H9 (cell line): ENCODE data around the gene DOCK9. TPM values are rescaled to one million over a fixed set of nuclear protein-coding genes. Genes with fewer than 3 reads are reported as not detected.

Source experiments
- DNase-seq: peaks from one replicate; pipeline ENCODE4 v3.0.0-alpha.2; 2017
- H2AFZ ChIP-seq: one replicate; pipeline ENCODE4 v1.6.1; 2013; ENCODE audit warnings: mild to moderate bottlenecking, low read length, control low read depth, moderate library complexity
- H2AK5ac ChIP-seq: 2 replicates; pipeline ENCODE4 v1.6.1; 2013; ENCODE audit warnings: low read length, control low read depth, mixed read lengths; ENCODE audit not compliant: insufficient read length
- H2BK120ac ChIP-seq: one replicate; pipeline ENCODE4 v1.6.1; 2013; ENCODE audit warnings: low read depth, mild to moderate bottlenecking, low read length, control low read depth, inconsistent platforms; ENCODE audit not compliant: poor library complexity, severe bottlenecking
- H2BK12ac ChIP-seq: 2 replicates; pipeline ENCODE4 v1.6.1; 2013; ENCODE audit warnings: low read length, control low read depth, mixed read lengths, low read depth; ENCODE audit not compliant: insufficient read length
- H2BK15ac ChIP-seq: 2 replicates; pipeline ENCODE4 v1.6.1; 2013; ENCODE audit warnings: low read depth, low read length, control low read depth
- H2BK20ac ChIP-seq: one replicate; pipeline ENCODE4 v1.6.1; 2013; ENCODE audit warnings: low read depth, mild to moderate bottlenecking, low read length, control low read depth, inconsistent platforms; ENCODE audit not compliant: poor library complexity, severe bottlenecking
- H2BK5ac ChIP-seq: 2 replicates; pipeline ENCODE4 v1.6.1; 2013; ENCODE audit warnings: low read length, control low read depth, mixed read lengths; ENCODE audit not compliant: insufficient read length
- H3K14ac ChIP-seq: 2 replicates; pipeline ENCODE4 v1.6.1; 2013; ENCODE audit warnings: low read length, control low read depth; ENCODE audit not compliant: insufficient read depth
- H3K18ac ChIP-seq: 2 replicates; pipeline ENCODE4 v1.6.1; 2013; ENCODE audit warnings: low read depth, mild to moderate bottlenecking, mixed read lengths, low read length, control low read depth; ENCODE audit not compliant: insufficient read length
- H3K23ac ChIP-seq: 2 replicates; pipeline ENCODE4 v1.6.1; 2013; ENCODE audit warnings: low read length, control low read depth, mixed read lengths, low read depth; ENCODE audit not compliant: insufficient read length
- H3K23me2 ChIP-seq: 2 replicates; pipeline ENCODE4 v1.6.1; 2013; ENCODE audit warnings: low read depth, mild to moderate bottlenecking, mixed read lengths, low read length, control low read depth; ENCODE audit not compliant: insufficient read length, poor library complexity, severe bottlenecking
- H3K27ac ChIP-seq: 2 replicates; pipeline ENCODE4 v1.5.1; 2013; ENCODE audit warnings: low read length, control low read depth, mixed read lengths, low read depth; ENCODE audit not compliant: insufficient read length
- H3K27me3 ChIP-seq: 2 replicates; pipeline ENCODE4 v1.6.1; 2013; ENCODE audit warnings: low read length, control low read depth, inconsistent platforms; ENCODE audit not compliant: insufficient read depth
- H3K4ac ChIP-seq: 2 replicates; pipeline ENCODE4 v1.6.1; 2013; ENCODE audit warnings: low read depth, mild to moderate bottlenecking, control low read depth, inconsistent platforms, low read length, moderate library complexity
- H3K4me1 ChIP-seq: 2 replicates; pipeline ENCODE4 v1.6.1; 2013; ENCODE audit warnings: low read length, control low read depth, inconsistent platforms; ENCODE audit not compliant: insufficient read depth
- H3K4me2 ChIP-seq: 2 replicates; pipeline ENCODE4 v1.6.1; 2013; ENCODE audit warnings: low read length, control low read depth, mixed read lengths; ENCODE audit not compliant: insufficient read length, insufficient read depth
- H3K56ac ChIP-seq: 2 replicates; pipeline ENCODE4 v1.6.1; 2013; ENCODE audit warnings: low read depth, mild to moderate bottlenecking, mixed read lengths, low read length, control low read depth; ENCODE audit not compliant: insufficient read length
- H3K79me1 ChIP-seq: 2 replicates; pipeline ENCODE4 v1.6.1; 2013; ENCODE audit warnings: low read depth, mild to moderate bottlenecking, moderate library complexity, low read length, control low read depth, inconsistent platforms; ENCODE audit not compliant: insufficient read depth, poor library complexity, severe bottlenecking
- H3K79me2 ChIP-seq: 2 replicates; pipeline ENCODE4 v1.6.1; 2013; ENCODE audit warnings: low read length, control low read depth, inconsistent platforms; ENCODE audit not compliant: insufficient read depth
- H3K9ac ChIP-seq: 2 replicates; pipeline ENCODE4 v1.6.1; 2013; ENCODE audit warnings: low read length, control low read depth, mixed read lengths; ENCODE audit not compliant: insufficient read length; ENCODE audit errors: extremely low read depth
- H3K9me3 ChIP-seq: one replicate; pipeline ENCODE4 v1.6.1; 2013; ENCODE audit warnings: low read depth, low read length, inconsistent platforms; ENCODE audit not compliant: control insufficient read depth
- H3T11ph ChIP-seq: one replicate; pipeline ENCODE4 v1.6.1; 2013; ENCODE audit warnings: mild to moderate bottlenecking, low read length, control low read depth, inconsistent platforms
- H4K20me1 ChIP-seq: one replicate; pipeline ENCODE4 v1.6.1; 2013; ENCODE audit not compliant: control insufficient read depth, insufficient read length, insufficient read depth
- H4K5ac ChIP-seq: 2 replicates; pipeline ENCODE4 v1.6.1; 2013; ENCODE audit warnings: low read depth, mild to moderate bottlenecking, mixed read lengths, low read length, control low read depth; ENCODE audit not compliant: insufficient read length
- H4K8ac ChIP-seq: replicated peaks from 2 replicates; pipeline ENCODE4 v1.6.1; 2013; ENCODE audit warnings: low read length, control low read depth, mixed read lengths, low read depth; ENCODE audit not compliant: insufficient read length
- H4K91ac ChIP-seq: 2 replicates; pipeline ENCODE4 v1.6.1; 2013; ENCODE audit warnings: low read depth, mild to moderate bottlenecking, moderate library complexity, mixed read lengths, low read length, control low read depth; ENCODE audit not compliant: insufficient read length
- H3K27ac Mint-ChIP-seq, 3 experiments: 2 replicates in 2 of 3; 3 replicates in 1 of 3; pipeline ENCODE4 v1.8.0; 2020 to 2021; ENCODE audit warnings: mixed read lengths in 3 of 3, mild to moderate bottlenecking in 1 of 3, moderate library complexity in 1 of 3
- H3K27me3 Mint-ChIP-seq: 2 replicates; pipeline ENCODE4 v1.8.0; 2021; ENCODE audit warnings: low read depth, mild to moderate bottlenecking, moderate library complexity, mixed read lengths
- H3K36me3 Mint-ChIP-seq, 3 experiments: 2 replicates in 2 of 3; 3 replicates in 1 of 3; pipeline ENCODE4 v1.8.0; 2020 to 2021; ENCODE audit warnings: low read depth in 3 of 3, mixed read lengths in 3 of 3; ENCODE audit not compliant: insufficient read depth in 1 of 3
- H3K4me1 Mint-ChIP-seq, 2 experiments: 2 replicates each; pipeline ENCODE4 v1.8.0; 2020; ENCODE audit warnings: mixed read lengths in 2 of 2
- H3K4me3 Mint-ChIP-seq, 2 experiments: 2 replicates in 1 of 2; 3 replicates in 1 of 2; pipeline ENCODE4 v1.8.0; 2020 to 2021; ENCODE audit warnings: mild to moderate bottlenecking in 2 of 2, mixed read lengths in 2 of 2, moderate library complexity in 1 of 2
- H3K9me3 Mint-ChIP-seq, 2 experiments: 2 replicates in 1 of 2; 3 replicates in 1 of 2; pipeline ENCODE4 v1.8.0; 2020; ENCODE audit warnings: mild to moderate bottlenecking in 2 of 2, mixed read lengths in 2 of 2, moderate library complexity in 1 of 2
- WGBS: extraction: QIAGEN DNeasy Blood & Tissue Kit; methylation state at CpG from one replicate; pipeline ENCODE4 v1.1.7; 2013; ENCODE audit warnings: missing lambda C conversion rate, low lambda C conversion rate, mixed read lengths; ENCODE audit not compliant: insufficient read length; ENCODE audit errors: extremely low coverage; 5-methylcytosine and 5-hydroxymethylcytosine counted together
- total RNA-seq: library from RNA; stranded (reverse); gene quantifications from 2 replicates; pipeline ENCODE4 v1.2.1, GENCODE V29; 2021
- TF ChIP-seq, protein P1 (sequence below): fragments of 200-600 bp; sonication (generic); conservative IDR thresholded peaks from 3 replicates; pipeline ENCODE4 v1.8.0; 2021; ENCODE audit warnings: antibody characterized with exemption, mild to moderate bottlenecking

DOCK9 gene
- total RNA-seq, 1 experiment from 2014 or later: 23.0 TPM

DNA sequence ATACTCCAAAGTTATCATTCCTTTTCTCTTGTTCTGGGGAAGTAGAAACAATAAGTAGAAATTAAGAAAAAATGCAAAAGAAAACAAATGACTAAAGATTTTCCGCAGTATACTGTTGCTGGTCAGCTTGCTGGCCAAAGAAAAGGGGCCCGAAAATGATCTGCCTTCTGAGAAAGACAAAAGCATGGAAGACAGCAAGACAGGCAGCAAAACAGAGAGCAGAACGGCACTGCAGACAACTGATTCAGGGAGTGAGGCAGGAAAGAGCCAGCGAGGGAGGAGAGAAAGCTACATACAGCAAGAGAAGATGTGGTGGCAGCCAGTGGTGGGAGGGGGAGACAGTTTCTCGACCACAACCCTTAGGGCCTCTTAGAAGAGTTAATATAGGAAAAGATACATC is 5.3 kb upstream of the DOCK9 start:
- Mint-ChIP-seq H3K27ac (no peak overlapping the region), H3K9me3 (no peaks in the 10 kb centered on the region), H3K27me3 (no peaks in the 10 kb centered on the region), H3K4me3 (no peak overlapping the region), H3K36me3 (no peaks in the 10 kb centered on the region), H3K4me1 (peaks cover 17 to 23% of the 10 kb centered on the region in 2 experiments)
- Histone ChIP-seq H3K4me1 (peaks cover 4% of the 10 kb centered on the region; the same call in 1 of the 2 replicates), H3K4ac (no peak overlapping the region), H2BK12ac (no peak overlapping the region), H3T11ph (no peak overlapping the region), H4K8ac (no peak overlapping the region), H3K18ac (no peak overlapping the region), H3K23ac (no peak overlapping the region), H3K14ac (no peak overlapping the region), H4K20me1 (no peaks in the 10 kb centered on the region), H2AFZ (no peak overlapping the region), H3K56ac (no peak overlapping the region), H2BK120ac (no peak overlapping the region), H3K9me3 (no peaks in the 10 kb centered on the region), H3K27ac (no peak overlapping the region), H3K23me2 (no peaks in the 10 kb centered on the region), H2BK5ac (no peak overlapping the region), H4K91ac (no peak overlapping the region), H2BK15ac (no peak overlapping the region), H3K79me1 (no peaks in the 10 kb centered on the region), H4K5ac (no peak overlapping the region), H3K27me3 (no peaks in the 10 kb centered on the region), H2BK20ac (no peak overlapping the region), H3K79me2 (no peaks in the 10 kb centered on the region), H3K4me2 (no peak overlapping the region), H3K9ac (no peak overlapping the region), H2AK5ac (no peak overlapping the region)
- DNase-seq: no peak
- TF ChIP-seq, protein P1, sequence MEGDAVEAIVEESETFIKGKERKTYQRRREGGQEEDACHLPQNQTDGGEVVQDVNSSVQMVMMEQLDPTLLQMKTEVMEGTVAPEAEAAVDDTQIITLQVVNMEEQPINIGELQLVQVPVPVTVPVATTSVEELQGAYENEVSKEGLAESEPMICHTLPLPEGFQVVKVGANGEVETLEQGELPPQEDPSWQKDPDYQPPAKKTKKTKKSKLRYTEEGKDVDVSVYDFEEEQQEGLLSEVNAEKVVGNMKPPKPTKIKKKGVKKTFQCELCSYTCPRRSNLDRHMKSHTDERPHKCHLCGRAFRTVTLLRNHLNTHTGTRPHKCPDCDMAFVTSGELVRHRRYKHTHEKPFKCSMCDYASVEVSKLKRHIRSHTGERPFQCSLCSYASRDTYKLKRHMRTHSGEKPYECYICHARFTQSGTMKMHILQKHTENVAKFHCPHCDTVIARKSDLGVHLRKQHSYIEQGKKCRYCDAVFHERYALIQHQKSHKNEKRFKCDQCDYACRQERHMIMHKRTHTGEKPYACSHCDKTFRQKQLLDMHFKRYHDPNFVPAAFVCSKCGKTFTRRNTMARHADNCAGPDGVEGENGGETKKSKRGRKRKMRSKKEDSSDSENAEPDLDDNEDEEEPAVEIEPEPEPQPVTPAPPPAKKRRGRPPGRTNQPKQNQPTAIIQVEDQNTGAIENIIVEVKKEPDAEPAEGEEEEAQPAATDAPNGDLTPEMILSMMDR: no peak
- WGBS: no CpG with 5 or more reads among the region's 5 CpGs
